ENCODE data around the gene FBXO21.

Gene FBXO21

DNA sequence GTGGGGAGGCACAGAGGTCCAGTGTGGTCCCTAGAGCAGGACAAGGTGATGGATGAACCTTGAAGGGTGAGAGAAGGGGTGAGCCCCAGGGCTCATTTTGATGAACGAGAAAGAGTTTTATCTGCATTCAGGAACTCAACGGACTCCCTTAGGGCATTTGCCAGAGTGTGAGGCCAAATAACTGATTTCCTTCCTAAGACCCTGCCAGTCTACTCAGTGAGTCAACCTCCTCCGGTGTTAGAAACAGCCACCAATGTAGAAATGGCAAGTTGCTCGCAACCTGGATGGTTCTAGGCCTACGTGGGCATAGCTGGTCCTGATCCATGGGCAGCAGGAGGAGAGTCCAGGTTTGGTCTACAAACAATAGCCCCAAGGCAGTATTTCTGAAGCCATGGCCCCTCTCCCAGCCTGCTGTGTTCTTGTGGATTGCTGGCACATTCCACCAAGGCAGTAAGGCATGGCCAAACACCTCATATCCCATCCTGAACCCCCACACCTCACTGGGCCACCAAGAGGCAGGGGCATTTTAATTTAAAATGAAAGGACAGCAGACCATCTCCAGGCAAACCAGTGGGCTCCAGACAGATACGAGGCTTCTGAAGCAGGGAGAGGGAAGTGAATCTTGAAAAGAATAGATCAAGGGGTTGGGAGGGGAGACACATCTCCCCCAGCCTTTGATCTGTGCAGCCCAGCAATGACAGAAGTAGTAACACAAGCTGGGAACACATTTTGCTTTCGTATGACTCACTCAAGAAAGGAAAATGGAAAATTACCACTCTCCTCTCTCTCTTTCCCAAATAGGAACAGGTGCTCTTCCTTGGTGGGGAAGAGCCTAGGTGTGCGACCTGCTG lies 65.6 kb downstream of the FBXO21 start:
- H3K36me3 ChIP-seq (ENCODE audit: control insufficient read depth in 2 of 2, insufficient read depth in 2 of 2, low read length in 2 of 2) = no peaks in the 10 kb centered on the region
- H3K9ac ChIP-seq (ENCODE audit: low read length in 2 of 2) = no peak overlapping the region
- H3K27ac ChIP-seq (ENCODE audit: low read length) = peak overlapping the region; percentile 49
- H3K9me3 ChIP-seq (ENCODE audit: control insufficient read depth in 2 of 2, low read length in 2 of 2) = peaks cover 0 to 7% of the 10 kb centered on the region in 2 donors
- peak overlapping the region in 1 of 2 donors; percentile 29 for H3K4me3 ChIP-seq (ENCODE audit: low read length in 2 of 2)
- H3K4me1 ChIP-seq (ENCODE audit: control insufficient read depth, insufficient read depth, low read length) = peaks cover 18% of the 10 kb centered on the region
- H3K27me3 ChIP-seq (ENCODE audit: control insufficient read depth in 1 of 2, insufficient read depth in 2 of 2, low read length in 2 of 2) = no peaks in the 10 kb centered on the region

DNA sequence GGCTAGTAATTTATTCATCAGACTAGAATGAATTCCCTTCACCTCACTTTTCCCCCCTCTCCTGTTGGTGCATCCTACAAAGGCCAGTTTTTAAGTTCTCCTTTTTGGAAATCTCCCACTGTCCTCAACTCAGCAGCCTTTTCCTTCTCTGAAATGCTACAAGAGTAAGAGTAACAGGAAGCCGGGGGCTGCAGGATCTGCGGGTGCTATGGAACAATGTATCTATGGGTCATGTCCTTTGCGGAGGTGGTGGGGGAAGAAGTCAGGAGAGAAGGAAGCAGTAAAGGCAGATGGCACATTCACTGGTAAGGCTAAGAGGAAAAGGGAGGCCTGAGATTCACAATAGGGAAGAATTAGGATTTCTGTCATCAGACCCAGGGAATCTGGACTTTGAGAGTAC lies 68.8 kb downstream of the FBXO21 start:
- H3K9me3 ChIP-seq (ENCODE audit: control insufficient read depth in 2 of 2, low read length in 2 of 2) = no peaks in the 10 kb centered on the region
- no peaks in the 10 kb centered on the region for H3K36me3 ChIP-seq (ENCODE audit: control insufficient read depth in 2 of 2, insufficient read depth in 2 of 2, low read length in 2 of 2)
- no peak overlapping the region for H3K27ac ChIP-seq (ENCODE audit: low read length)
- H3K27me3 ChIP-seq (ENCODE audit: control insufficient read depth in 1 of 2, insufficient read depth in 2 of 2, low read length in 2 of 2) = no peaks in the 10 kb centered on the region
- H3K4me3 ChIP-seq (ENCODE audit: low read length in 2 of 2) = no peak overlapping the region
- peaks cover 27% of the 10 kb centered on the region for H3K4me1 ChIP-seq (ENCODE audit: control insufficient read depth, insufficient read depth, low read length)
- no peak overlapping the region for H3K9ac ChIP-seq (ENCODE audit: low read length in 2 of 2)

DNA sequence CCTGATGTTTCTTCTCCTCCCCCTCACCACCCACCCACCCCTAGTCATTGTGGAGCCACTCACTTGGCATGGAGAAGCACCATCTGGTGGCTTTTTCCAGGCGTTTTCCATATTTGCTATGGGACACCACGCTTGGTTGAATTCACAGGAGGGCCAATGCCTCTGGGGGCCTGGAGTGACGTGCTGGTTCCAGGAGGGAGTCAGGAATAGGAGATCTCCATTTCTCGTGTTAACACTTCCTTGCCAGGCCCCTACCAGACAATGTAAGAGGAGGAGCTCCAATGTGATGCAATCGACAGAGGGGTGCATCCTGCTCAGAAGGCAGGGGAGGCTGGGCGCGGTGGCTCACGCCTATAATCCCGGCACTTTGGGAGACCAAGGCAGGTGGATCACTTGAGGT lies 69.5 kb downstream of the FBXO21 start:
- no peaks in the 10 kb centered on the region for H3K9me3 ChIP-seq (ENCODE audit: control insufficient read depth in 2 of 2, low read length in 2 of 2)
- no peak overlapping the region for H3K9ac ChIP-seq (ENCODE audit: low read length in 2 of 2)
- H3K4me1 ChIP-seq (ENCODE audit: control insufficient read depth, insufficient read depth, low read length) = peaks cover 25% of the 10 kb centered on the region
- H3K27ac ChIP-seq (ENCODE audit: low read length) = no peak overlapping the region
- H3K4me3 ChIP-seq (ENCODE audit: low read length in 2 of 2) = no peak overlapping the region
- H3K36me3 ChIP-seq (ENCODE audit: control insufficient read depth in 2 of 2, insufficient read depth in 2 of 2, low read length in 2 of 2) = no peaks in the 10 kb centered on the region
- H3K27me3 ChIP-seq (ENCODE audit: control insufficient read depth in 1 of 2, insufficient read depth in 2 of 2, low read length in 2 of 2) = no peaks in the 10 kb centered on the region

- H3K4me3 ChIP-seq (ENCODE audit: low read length in 2 of 2) = no peak overlapping the region
- H3K27ac ChIP-seq (ENCODE audit: low read length) = no peak overlapping the region
- H3K36me3 ChIP-seq (ENCODE audit: control insufficient read depth in 2 of 2, insufficient read depth in 2 of 2, low read length in 2 of 2) = no peaks in the 10 kb centered on the region
- no peaks in the 10 kb centered on the region for H3K9me3 ChIP-seq (ENCODE audit: control insufficient read depth in 2 of 2, low read length in 2 of 2)
- H3K4me1 ChIP-seq (ENCODE audit: control insufficient read depth, insufficient read depth, low read length) = peaks cover 14% of the 10 kb centered on the region
- no peak overlapping the region for H3K9ac ChIP-seq (ENCODE audit: low read length in 2 of 2)
- H3K27me3 ChIP-seq (ENCODE audit: control insufficient read depth in 1 of 2, insufficient read depth in 2 of 2, low read length in 2 of 2) = no peaks in the 10 kb centered on the region
Observed at GRCh38 chr12:117119592-117120198, 70.6 kb downstream of the FBXO21 start.

- Histone ChIP-seq H3K27ac (ENCODE audit: low read length) (no peak overlapping the region), H3K9ac (ENCODE audit: low read length in 2 of 2) (no peak overlapping the region), H3K9me3 (ENCODE audit: control insufficient read depth in 2 of 2, low read length in 2 of 2) (no peaks in the 10 kb centered on the region), H3K36me3 (ENCODE audit: control insufficient read depth in 2 of 2, insufficient read depth in 2 of 2, low read length in 2 of 2) (no peaks in the 10 kb centered on the region), H3K4me1 (ENCODE audit: control insufficient read depth, insufficient read depth, low read length) (peaks cover 9% of the 10 kb centered on the region), H3K4me3 (ENCODE audit: low read length in 2 of 2) (no peak overlapping the region), H3K27me3 (ENCODE audit: control insufficient read depth in 1 of 2, insufficient read depth in 2 of 2, low read length in 2 of 2) (no peaks in the 10 kb centered on the region)
Observed at GRCh38 chr12:117118838-117119591, 71.3 kb downstream of the FBXO21 start.

DNA sequence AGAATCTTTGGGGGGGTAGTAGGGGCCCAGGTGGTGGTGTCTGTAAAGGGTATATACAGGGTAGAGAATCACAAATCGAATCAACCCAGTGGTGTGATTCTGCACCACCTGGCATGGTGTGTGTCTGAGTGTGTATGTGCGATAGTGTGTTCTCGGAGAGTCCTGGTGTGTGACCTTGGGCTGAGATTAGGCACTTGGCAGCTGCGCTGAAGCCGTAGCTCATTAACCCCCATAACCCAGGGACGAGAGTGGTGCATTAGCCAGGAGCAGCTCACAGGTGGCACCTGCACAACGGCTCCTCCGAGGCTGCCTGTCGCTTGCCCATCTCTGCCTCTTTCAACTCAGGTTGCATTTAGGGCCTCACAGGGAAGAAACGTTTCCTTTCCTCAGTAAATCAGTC lies 75.5 kb downstream of the FBXO21 start:
- Histone ChIP-seq H3K27ac (ENCODE audit: low read length) (no peak overlapping the region), H3K9me3 (ENCODE audit: control insufficient read depth in 2 of 2, low read length in 2 of 2) (peaks cover 0 to 2% of the 10 kb centered on the region in 2 donors), H3K4me3 (ENCODE audit: low read length in 2 of 2) (no peak overlapping the region), H3K4me1 (ENCODE audit: control insufficient read depth, insufficient read depth, low read length) (peaks cover 9% of the 10 kb centered on the region), H3K36me3 (ENCODE audit: control insufficient read depth in 2 of 2, insufficient read depth in 2 of 2, low read length in 2 of 2) (no peaks in the 10 kb centered on the region), H3K9ac (ENCODE audit: low read length in 2 of 2) (no peak overlapping the region), H3K27me3 (ENCODE audit: control insufficient read depth in 1 of 2, insufficient read depth in 2 of 2, low read length in 2 of 2) (no peaks in the 10 kb centered on the region)

DNA sequence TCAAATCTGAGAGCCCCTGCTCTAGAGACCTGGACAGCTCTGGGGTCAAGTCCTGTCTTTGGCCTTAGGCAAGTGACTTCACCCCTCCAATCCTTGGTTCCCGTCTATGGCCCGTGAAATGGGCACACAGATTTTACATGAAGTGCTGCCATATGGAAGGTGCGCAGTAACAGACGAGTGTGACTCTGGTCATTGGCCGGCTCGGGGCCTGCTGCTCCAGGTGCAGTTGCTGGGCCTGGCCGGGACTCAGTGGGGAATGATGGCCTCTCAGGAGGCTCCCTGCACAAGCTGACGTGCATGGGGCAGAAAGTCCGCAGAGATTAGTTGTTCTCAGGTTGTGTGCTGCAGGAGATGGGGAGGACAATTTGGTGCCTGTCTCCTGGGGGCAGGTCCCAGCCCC lies 77.0 kb downstream of the FBXO21 start:
- Histone ChIP-seq H3K4me3 (ENCODE audit: low read length in 2 of 2) (no peak overlapping the region), H3K36me3 (ENCODE audit: control insufficient read depth in 2 of 2, insufficient read depth in 2 of 2, low read length in 2 of 2) (no peaks in the 10 kb centered on the region), H3K4me1 (ENCODE audit: control insufficient read depth, insufficient read depth, low read length) (no peaks in the 10 kb centered on the region), H3K9ac (ENCODE audit: low read length in 2 of 2) (no peak overlapping the region), H3K27me3 (ENCODE audit: control insufficient read depth in 1 of 2, insufficient read depth in 2 of 2, low read length in 2 of 2) (no peaks in the 10 kb centered on the region), H3K9me3 (ENCODE audit: control insufficient read depth in 2 of 2, low read length in 2 of 2) (peaks cover 0 to 3% of the 10 kb centered on the region in 2 donors), H3K27ac (ENCODE audit: low read length) (no peak overlapping the region)

DNA sequence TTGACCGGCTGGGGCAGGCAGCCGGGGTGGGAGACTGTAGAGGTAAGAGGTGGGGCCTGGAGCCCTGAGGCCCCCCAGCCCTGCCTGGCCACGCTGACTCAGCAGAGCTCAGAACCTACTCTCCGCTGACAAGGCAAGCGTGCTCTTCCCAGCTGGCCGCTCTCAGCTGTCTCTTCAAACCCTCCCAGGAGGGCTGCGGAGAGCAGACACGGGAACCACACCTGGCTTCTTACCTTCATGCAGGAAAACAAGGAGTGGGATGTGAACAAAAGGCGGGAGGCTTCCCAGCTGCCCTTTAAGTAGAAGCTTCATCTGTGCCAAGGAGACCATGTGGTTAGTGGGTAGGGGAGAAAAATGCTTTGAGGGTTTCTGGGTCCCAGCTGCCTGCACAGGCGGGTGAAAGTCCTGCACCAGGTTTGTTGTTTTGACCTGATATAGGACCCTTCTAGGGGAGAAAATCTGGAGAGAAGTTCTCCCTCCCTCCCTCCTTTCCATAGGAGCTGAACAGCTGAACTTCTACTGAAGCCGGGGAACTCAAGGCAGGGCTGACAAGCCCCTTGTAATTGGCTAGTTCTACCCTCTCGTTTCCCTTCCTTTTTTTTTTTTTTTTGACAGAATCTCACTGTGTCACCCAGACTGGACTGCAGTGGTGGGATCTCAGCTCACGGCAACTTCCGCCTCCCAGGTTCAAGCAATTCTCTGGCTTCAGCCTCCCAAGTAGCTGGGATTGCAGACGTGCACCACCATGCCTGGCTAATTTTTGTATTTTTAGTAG lies 78.3 kb downstream of the FBXO21 start:
- no peaks in the 10 kb centered on the region for H3K4me1 ChIP-seq (ENCODE audit: control insufficient read depth, insufficient read depth, low read length)
- peaks cover 0 to 3% of the 10 kb centered on the region in 2 donors for H3K9me3 ChIP-seq (ENCODE audit: control insufficient read depth in 2 of 2, low read length in 2 of 2)
- H3K36me3 ChIP-seq (ENCODE audit: control insufficient read depth in 2 of 2, insufficient read depth in 2 of 2, low read length in 2 of 2) = no peaks in the 10 kb centered on the region
- no peak overlapping the region for H3K27ac ChIP-seq (ENCODE audit: low read length)
- no peak overlapping the region for H3K9ac ChIP-seq (ENCODE audit: low read length in 2 of 2)
- H3K27me3 ChIP-seq (ENCODE audit: control insufficient read depth in 1 of 2, insufficient read depth in 2 of 2, low read length in 2 of 2) = peaks cover 0 to 2% of the 10 kb centered on the region in 2 donors
- no peak overlapping the region for H3K4me3 ChIP-seq (ENCODE audit: low read length in 2 of 2)

- Histone ChIP-seq H3K27ac (ENCODE audit: low read length) (no peak overlapping the region), H3K4me3 (ENCODE audit: low read length in 2 of 2) (no peak overlapping the region), H3K9me3 (ENCODE audit: control insufficient read depth in 2 of 2, low read length in 2 of 2) (peaks cover 0 to 3% of the 10 kb centered on the region in 2 donors), H3K27me3 (ENCODE audit: control insufficient read depth in 1 of 2, insufficient read depth in 2 of 2, low read length in 2 of 2) (peaks cover 0 to 2% of the 10 kb centered on the region in 2 donors), H3K9ac (ENCODE audit: low read length in 2 of 2) (no peak overlapping the region), H3K4me1 (ENCODE audit: control insufficient read depth, insufficient read depth, low read length) (no peaks in the 10 kb centered on the region), H3K36me3 (ENCODE audit: control insufficient read depth in 2 of 2, insufficient read depth in 2 of 2, low read length in 2 of 2) (no peaks in the 10 kb centered on the region)
Observed at GRCh38 chr12:117111386-117111785, 78.9 kb downstream of the FBXO21 start.

- Histone ChIP-seq H3K4me3 (ENCODE audit: low read length in 2 of 2) (no peak overlapping the region), H3K9ac (ENCODE audit: low read length in 2 of 2) (no peak overlapping the region), H3K9me3 (ENCODE audit: control insufficient read depth in 2 of 2, low read length in 2 of 2) (peaks cover 0 to 3% of the 10 kb centered on the region in 2 donors), H3K27ac (ENCODE audit: low read length) (no peak overlapping the region), H3K36me3 (ENCODE audit: control insufficient read depth in 2 of 2, insufficient read depth in 2 of 2, low read length in 2 of 2) (no peaks in the 10 kb centered on the region), H3K27me3 (ENCODE audit: control insufficient read depth in 1 of 2, insufficient read depth in 2 of 2, low read length in 2 of 2) (peaks cover 0 to 4% of the 10 kb centered on the region in 2 donors), H3K4me1 (ENCODE audit: control insufficient read depth, insufficient read depth, low read length) (no peaks in the 10 kb centered on the region)
Observed at GRCh38 chr12:117109943-117110635, 80.2 kb downstream of the FBXO21 start.

Data from stomach smooth muscle (tissue), 2 donors.